Measurements from ENCODE around the gene TMED4.
"Not testable (repeated sequence)": the region's sequence is repeated elsewhere in the genome, so short reads cannot be mapped to it uniquely, and the experiment has no call there.

Gene TMED4

GRCh38 chr7:44568771-44569560, 13.1 kb downstream of the TMED4 start:
- no peak for DNase-seq (ENCODE audit: low read depth in 2 of 3, low spot score in 2 of 3)

DNA sequence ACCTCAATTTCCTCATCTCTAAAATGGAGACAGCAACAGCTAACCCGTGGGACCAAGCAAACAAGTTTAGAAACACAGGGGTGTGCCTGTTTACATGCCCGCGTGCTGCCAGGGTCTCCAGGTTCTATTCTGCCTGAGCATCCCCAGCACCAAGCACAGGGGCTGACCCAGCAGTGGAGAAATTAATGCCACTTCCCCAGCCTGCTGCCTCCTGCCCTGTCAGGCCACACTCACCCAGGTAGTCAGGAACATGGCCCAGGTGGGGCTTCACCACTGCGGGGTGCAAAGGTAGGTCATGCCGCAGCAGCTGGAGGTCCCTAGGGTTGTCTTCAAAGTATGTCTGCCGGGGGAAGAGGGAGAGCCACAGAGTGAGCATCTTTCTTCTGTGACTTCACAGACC, 14.1 kb downstream of the TMED4 start:
- DNase-seq (ENCODE audit: low read depth in 2 of 3, low spot score in 2 of 3), result no peak

- DNase-seq (ENCODE audit: low read depth in 2 of 3, low spot score in 2 of 3), result no peak
Measured at GRCh38 chr7:44566680-44567079, 15.4 kb downstream of the TMED4 start.

DNA sequence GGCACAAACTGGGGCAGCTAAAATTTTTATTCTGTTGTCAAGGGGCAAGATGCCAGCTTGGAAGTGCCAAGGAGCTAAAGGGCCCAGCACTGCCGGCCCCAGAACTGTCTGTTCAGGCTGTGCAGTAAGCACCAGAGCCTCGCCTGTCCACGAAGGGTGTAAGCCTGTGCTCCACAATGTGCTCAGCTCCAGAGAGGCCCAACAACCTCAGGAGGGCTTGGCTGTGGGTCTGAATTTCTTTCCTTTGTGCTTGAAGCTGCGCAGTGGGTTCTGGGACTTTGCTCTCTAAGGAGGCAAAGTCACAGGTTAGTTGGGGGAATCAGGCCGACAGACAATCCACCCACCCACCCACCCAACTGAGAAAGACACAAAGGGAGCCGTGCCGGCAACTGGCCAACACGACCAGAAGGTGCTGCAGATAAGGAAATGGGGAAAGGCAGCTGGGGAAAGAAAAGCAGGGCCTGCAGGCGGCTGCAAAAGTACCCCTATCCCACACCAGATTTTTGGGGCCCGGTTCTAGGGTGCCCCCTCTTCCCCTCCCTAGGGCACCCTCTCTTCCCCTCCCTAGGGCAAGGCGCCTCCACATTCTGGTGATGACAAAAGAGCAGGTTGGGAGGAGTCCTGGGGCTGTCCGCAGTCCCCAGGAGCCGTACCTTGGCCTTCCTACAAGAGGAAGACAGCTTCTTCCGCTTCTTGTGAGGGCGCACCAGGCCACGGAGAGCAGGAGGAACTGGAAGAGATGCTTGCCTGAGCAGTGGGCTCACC, 16.1 kb downstream of the TMED4 start:
- DNase-seq (ENCODE audit: low read depth in 2 of 3, low spot score in 2 of 3), result no peak

- peak in 2 of 3 experiments; percentile 17 to 37 for DNase-seq (ENCODE audit: low read depth in 2 of 3, low spot score in 2 of 3)
Measured at GRCh38 chr7:44565097-44565794, 16.8 kb downstream of the TMED4 start.

GRCh38 chr7:44564606-44565005, 17.4 kb downstream of the TMED4 start:
- DNase-seq (ENCODE audit: low read depth in 2 of 3, low spot score in 2 of 3), result no peak

DNA sequence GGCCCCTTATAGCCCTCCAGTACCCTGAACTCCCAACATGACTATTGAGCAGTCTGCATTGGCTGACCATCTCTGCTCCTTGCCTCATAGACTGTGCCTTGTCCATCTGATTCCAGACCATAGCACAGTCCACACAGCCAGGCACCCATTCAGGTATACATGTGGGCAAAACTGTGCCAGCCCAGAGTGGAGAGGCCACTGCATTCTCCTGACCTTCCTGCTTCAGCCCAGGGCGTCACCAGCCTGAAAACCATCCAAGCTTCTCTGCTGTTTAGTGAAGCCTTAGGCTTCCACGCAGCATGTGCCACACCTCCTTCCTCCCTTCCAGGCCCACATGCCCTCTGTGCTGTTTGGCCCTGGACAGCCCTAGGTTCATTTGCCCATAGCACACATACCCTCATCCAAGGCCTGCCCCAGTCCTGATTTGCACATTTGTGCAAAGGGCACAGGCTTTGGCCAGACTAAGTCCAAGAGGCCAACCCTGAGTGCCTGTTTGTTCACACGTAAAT, 18.8 kb downstream of the TMED4 start:
- no peak for DNase-seq (ENCODE audit: low read depth in 2 of 3, low spot score in 2 of 3)

- not testable (repeated sequence) for DNase-seq (ENCODE audit: low read depth in 2 of 3, low spot score in 2 of 3)
Measured at GRCh38 chr7:44562622-44562962, 19.4 kb downstream of the TMED4 start.

GRCh38 chr7:44561962-44562621, 19.9 kb downstream of the TMED4 start:
- DNase-seq (ENCODE audit: low read depth in 2 of 3, low spot score in 2 of 3), result no peak

DNA sequence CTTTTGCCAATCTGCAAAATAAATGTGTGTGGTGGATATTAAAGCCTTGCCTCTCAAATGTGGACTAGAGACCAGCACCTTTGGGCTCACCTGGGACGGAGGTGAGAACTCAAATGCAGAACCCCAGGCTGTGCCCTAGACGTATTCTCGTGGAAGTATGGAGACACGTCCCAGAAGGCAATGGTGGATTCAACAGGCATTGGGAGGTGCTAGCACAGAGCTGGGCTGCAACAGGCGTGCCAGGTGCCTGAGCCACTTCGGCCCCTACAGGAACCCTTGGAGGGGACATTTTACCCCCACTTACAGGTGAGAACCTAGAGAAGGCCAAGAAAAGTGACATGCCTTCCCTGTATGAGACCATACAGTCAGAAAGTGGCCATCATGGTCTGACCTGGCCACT, 20.6 kb downstream of the TMED4 start:
- no peak for DNase-seq (ENCODE audit: low read depth in 2 of 3, low spot score in 2 of 3)

- no peak for DNase-seq (ENCODE audit: low read depth in 2 of 3, low spot score in 2 of 3)
Measured at GRCh38 chr7:44559485-44559884, 22.5 kb downstream of the TMED4 start.

DNA sequence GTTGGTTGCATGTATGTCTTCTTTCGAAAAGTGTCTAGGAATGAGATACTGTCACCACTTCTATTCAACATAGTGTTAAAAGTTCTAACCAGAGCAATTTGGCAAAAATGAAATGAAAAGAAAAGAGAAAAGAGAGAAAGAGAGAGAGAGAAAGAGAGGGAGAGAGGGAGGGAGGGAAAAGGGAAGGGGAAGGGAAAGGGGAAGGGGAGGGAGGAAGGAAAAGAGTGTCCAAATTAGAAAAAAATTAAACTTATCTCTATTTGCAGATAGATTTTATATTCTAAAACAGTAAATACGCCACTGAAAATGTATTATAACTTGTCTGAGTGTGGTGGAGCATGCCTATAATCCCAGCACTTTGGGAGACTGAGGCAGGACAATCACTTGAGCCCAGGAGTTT, 24.5 kb downstream of the TMED4 start:
- DNase-seq (ENCODE audit: low read depth in 2 of 3, low spot score in 2 of 3), result no peak

DNA sequence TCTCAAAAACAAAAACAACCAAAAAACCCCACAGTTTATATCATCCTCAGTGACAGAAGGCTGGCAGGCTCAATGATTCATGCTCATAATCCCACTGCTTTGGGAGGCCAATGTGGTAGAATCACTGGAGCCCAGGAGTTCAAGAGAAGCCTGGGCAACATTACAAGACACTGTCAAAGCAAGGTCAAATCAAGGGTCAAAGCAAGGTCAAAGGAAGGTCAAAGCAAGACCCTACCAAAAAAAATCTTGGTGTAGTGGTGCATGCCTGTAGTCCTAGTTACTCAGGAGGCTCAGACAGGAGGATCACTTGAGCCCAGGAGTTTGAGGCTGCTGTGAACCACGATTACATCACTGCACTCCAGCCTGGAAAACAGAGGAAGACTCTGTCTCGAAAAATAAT, 26.7 kb downstream of the TMED4 start:
- no peak for DNase-seq (ENCODE audit: low read depth in 2 of 3, low spot score in 2 of 3)

- DNase-seq (ENCODE audit: low read depth in 2 of 3, low spot score in 2 of 3), result not testable (repeated sequence)
Measured at GRCh38 chr7:44552473-44553005, 29.5 kb downstream of the TMED4 start.

- no peak for DNase-seq (ENCODE audit: low read depth in 2 of 3, low spot score in 2 of 3)
Measured at GRCh38 chr7:44549457-44549856, 32.6 kb downstream of the TMED4 start.

DNA sequence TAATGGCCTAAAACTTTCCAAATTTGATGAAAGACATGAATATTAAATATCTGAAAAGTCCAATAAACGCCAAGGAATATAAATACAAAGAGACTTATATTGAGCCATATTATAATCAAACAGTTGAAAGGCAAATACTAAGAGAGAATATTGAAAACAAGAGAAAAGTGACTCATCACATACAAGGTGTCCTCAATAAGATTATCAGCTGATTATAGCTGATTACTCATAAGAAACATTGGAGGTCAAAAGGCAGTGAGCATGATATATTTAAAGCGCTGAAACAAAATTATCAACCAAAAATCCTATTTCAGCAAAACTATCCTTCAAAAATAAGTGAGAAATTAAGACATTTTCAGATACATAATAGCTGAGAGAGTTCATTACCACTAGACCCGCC, 33.1 kb downstream of the TMED4 start:
- DNase-seq (ENCODE audit: low read depth in 2 of 3, low spot score in 2 of 3), result no peak

- no peak for DNase-seq (ENCODE audit: low read depth in 2 of 3, low spot score in 2 of 3)
Measured at GRCh38 chr7:44547536-44548231, 34.3 kb downstream of the TMED4 start.

GRCh38 chr7:44541876-44542610, 40.0 kb downstream of the TMED4 start:
- no peak for DNase-seq (ENCODE audit: low read depth in 2 of 3, low spot score in 2 of 3)

DNA sequence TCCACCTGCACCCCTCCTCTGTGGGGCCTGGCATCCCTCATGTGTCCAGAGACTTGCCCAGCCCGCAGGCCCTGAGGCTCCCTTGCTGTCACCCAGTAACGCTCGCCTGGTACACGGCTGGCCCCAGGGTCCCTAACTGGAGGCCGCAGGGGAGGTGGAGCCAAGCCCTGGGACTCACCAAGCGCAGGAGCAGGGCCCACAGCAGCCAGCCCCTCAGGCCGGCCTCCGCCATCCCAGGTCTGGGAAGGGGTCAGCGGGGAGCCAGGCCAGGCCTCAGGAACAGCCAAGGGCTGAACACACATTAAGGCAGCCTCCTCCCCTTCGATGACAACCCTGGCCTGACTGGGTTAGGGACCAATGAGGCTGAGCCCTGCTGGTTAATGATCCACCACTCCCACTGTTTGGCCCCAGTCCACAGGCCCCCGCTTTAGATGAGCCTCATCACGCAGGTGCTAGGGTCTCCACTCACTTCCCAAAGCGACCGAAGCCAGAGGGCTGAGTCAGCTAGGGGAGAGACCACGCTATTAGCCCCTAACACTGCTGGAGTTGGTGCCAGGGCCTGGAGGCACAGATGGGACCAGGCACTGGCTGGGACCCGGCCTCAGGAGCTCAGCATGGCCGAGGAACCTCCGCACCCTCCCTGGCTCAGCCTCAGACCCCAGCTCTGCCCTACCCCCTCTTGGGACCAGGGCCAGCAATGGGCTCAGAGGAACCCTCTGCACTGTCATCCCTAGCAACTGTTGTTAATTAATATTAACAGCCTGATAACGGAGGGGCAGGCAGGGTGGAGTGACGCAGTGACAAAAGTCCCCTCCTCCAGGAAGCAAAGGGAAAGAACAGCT, 40.8 kb downstream of the TMED4 start, which contains the start of gene NPC1L1:
Gene NPC1L1 (minus strand): TSS at position 303 of the 842 bp plus-strand sequence. CDS start 71 bp downstream, at position 232.
- no peak for DNase-seq (ENCODE audit: low read depth in 2 of 3, low spot score in 2 of 3)
